GM12878 (cell line): ENCODE results near the gene PRDM15. TPM values are rescaled to one million over a fixed set of nuclear protein-coding genes. Genes with fewer than 3 reads are reported as not detected.
A peak's percentile ranks its signal among the peaks of the same experiment; 100 is the strongest.

Experiments
- ATAC-seq: fragments of 200-7000 bp; cut with Tn5 transposase; 3 replicates; pipeline ENCODE4 v1.9.1; 2020; ENCODE audit warnings: mild to moderate bottlenecking, moderate library complexity
- BruUV-seq: library from RNA; stranded (reverse); fragments of 400-500 nt; replicated peaks from 2 replicates; lab custom pipeline; 2021; lab: Mats Ljungman, UMichigan
- CTCF ChIA-PET: fragments of 300-600 bp; sonication (Branson Sonifier 250); formaldehyde crosslinking; extraction: SDS; loops from one replicate; lab custom pipeline; 2021; ENCODE audit warnings: inconsistent platforms; lab: Yijun Ruan, JAX
- POLR2A ChIA-PET: fragments of 350-600 bp; formaldehyde crosslinking; extraction: SDS; loops from one replicate; lab custom pipeline; 2021; ENCODE audit warnings: inconsistent platforms; lab: Charles Lee
- RAD21 ChIA-PET: fragments of 300-600 bp; sonication (Branson Sonifier 250); formaldehyde crosslinking; loops from one replicate; lab custom pipeline; 2023; ENCODE audit warnings: antibody characterized with exemption; ENCODE audit not compliant: unreplicated experiment; lab: Charles Lee
- SMC1A ChIA-PET: fragments of 300-600 bp; sonication (Branson Sonifier 250); formaldehyde crosslinking; loops from one replicate; lab custom pipeline; 2023; ENCODE audit not compliant: unreplicated experiment, uncharacterized antibody; lab: Charles Lee
- DNase-seq: peaks from one replicate; pipeline ENCODE4 v3.0.0-alpha.2; 2011; ENCODE audit warnings: low read depth, low spot score
- FAIRE-seq: peaks from 3 replicates; lab custom pipeline; 2011; peaks lifted over from hg19 to GRCh38; lab: Jason Lieb, UNC
- H2AFZ ChIP-seq: 2 replicates; pipeline ENCODE4 v1.6.0; 2011; ENCODE audit warnings: low read depth, low read length, control low read depth; ENCODE audit not compliant: control insufficient read depth
- H3K27ac ChIP-seq: 2 replicates; pipeline ENCODE4 v1.5.1; 2011; ENCODE audit warnings: control low read depth; ENCODE audit not compliant: control insufficient read depth, insufficient read depth
- H3K27me3 ChIP-seq, 2 experiments: replicated peaks in 1 of 2; 2 replicates each; pipeline versions ENCODE4 v1.6.0 to v1.6.1; 2011; ENCODE audit warnings: low read length in 1 of 2; ENCODE audit not compliant: control insufficient read depth in 2 of 2, insufficient read depth in 2 of 2
- H3K36me3 ChIP-seq, 2 experiments: 2 replicates each; pipeline ENCODE4 v1.5.1; 2011; ENCODE audit warnings: low read length in 1 of 2; ENCODE audit not compliant: control insufficient read depth in 2 of 2, insufficient read depth in 2 of 2
- H3K4me1 ChIP-seq: 2 replicates; pipeline ENCODE4 v1.6.1; 2011; ENCODE audit warnings: mild to moderate bottlenecking, low read length, moderate library complexity, mixed read lengths; ENCODE audit not compliant: control insufficient read depth, insufficient read depth
- H3K4me2 ChIP-seq: 2 replicates; pipeline ENCODE4 v1.6.0; 2011; ENCODE audit warnings: control low read depth; ENCODE audit not compliant: control insufficient read depth, insufficient read depth
- H3K4me3 ChIP-seq: fragments of 200-600 bp; sonication (generic); 2 replicates; pipeline ENCODE4 v1.5.1; 2016
- H3K79me2 ChIP-seq: 2 replicates; pipeline ENCODE4 v1.6.0; 2011; ENCODE audit warnings: low read length; ENCODE audit not compliant: control insufficient read depth, insufficient read depth
- H3K9ac ChIP-seq: 2 replicates; pipeline ENCODE4 v1.8.0; 2011; ENCODE audit warnings: low read length, control low read depth, mixed read lengths; ENCODE audit not compliant: control insufficient read depth, insufficient read depth
- H3K9me3 ChIP-seq: replicated peaks from 3 replicates; pipeline ENCODE4 v1.5.1; 2011; ENCODE audit warnings: mild to moderate bottlenecking, low read length; ENCODE audit not compliant: control insufficient read depth, insufficient read depth
- H4K20me1 ChIP-seq: 2 replicates; pipeline ENCODE4 v1.6.0; 2011; ENCODE audit not compliant: control insufficient read depth, insufficient read depth
- DPF2 ChIP-seq: fragments of 450-650 bp; IDR thresholded peaks from 2 replicates; pipeline ENCODE4 v1.6.1; 2017; ENCODE audit warnings: mild to moderate bottlenecking
- PBX3 ChIP-seq: IDR thresholded peaks from 2 replicates; pipeline ENCODE4 v1.6.1; 2011; ENCODE audit warnings: mild to moderate bottlenecking, low read depth, low read length, moderate library complexity; ENCODE audit not compliant: insufficient replicate concordance
- PRDM15 ChIP-seq: fragments of 450-650 bp; formaldehyde crosslinking; IDR thresholded peaks from 2 replicates; pipeline ENCODE4 v1.4.0; 2020; ENCODE audit warnings: mild to moderate bottlenecking, moderate library complexity
- STAT1 ChIP-seq: fragments of 450-650 bp; conservative IDR thresholded peaks from 2 replicates; pipeline ENCODE4 v1.6.1; 2014; ENCODE audit warnings: antibody characterized with exemption, mild to moderate bottlenecking
- TCF3 ChIP-seq: IDR thresholded peaks from 2 replicates; pipeline ENCODE4 v1.6.1; 2012; ENCODE audit warnings: low read depth, mild to moderate bottlenecking, low read length, borderline replicate concordance; ENCODE audit not compliant: insufficient read depth
- USF2 ChIP-seq: IDR thresholded peaks from 2 replicates; pipeline ENCODE4 v1.6.1; 2011; ENCODE audit warnings: low read depth, low read length, improper control_type of control experiment, borderline replicate concordance
- ZNF384 ChIP-seq: IDR thresholded peaks from 2 replicates; pipeline ENCODE4 v1.6.1; 2012; ENCODE audit warnings: low read depth, mild to moderate bottlenecking, low read length, improper control_type of control experiment, borderline replicate concordance
- WGBS: methylation state at CpG from one replicate; pipeline ENCODE4 v1.1.6; 2016; ENCODE audit warnings: low lambda C conversion rate; ENCODE audit not compliant: insufficient replicate concordance, insufficient coverage; ENCODE audit errors: missing lambda C conversion rate; 5-methylcytosine and 5-hydroxymethylcytosine counted together
- in situ Hi-C: fragments of 300-500 bp; cut with MboI; formaldehyde crosslinking; loops from 9 replicates; pipeline ENCODE4 v1.14.3; 2018; ENCODE audit warnings: mixed read lengths
- intact Hi-C: fragments of 100-400 bp; cut with micrococcal nuclease; formaldehyde crosslinking; loops from one replicate; pipeline ENCODE4 v1.14.2; 2022; ENCODE audit not compliant: unreplicated experiment
- polyA plus RNA-seq, 11 experiments: library from polyadenylated mRNA; depleted of rRNA in 4 of 11; unstranded in 6 of 11; stranded (reverse) in 5 of 11; fragments of >200 nt; fragmentation: Nextera tagmentation in 4 of 11; fragmentation: Illumina TruSeq in 1 of 11; extraction: Ambion mirVana in 4 of 11; extraction: Trizol in 1 of 11; gene quantifications; 1 replicate in 1 of 11; 2 replicates in 10 of 11; pipeline versions ENCODE4 v1.2.1 to v1.2.3, GENCODE V29; 2011 to 2016; ENCODE audit warnings: inconsistent platforms in 2 of 11, missing spikeins in 2 of 11, low read depth in 1 of 11
- total RNA-seq, 4 experiments: library from RNA; depleted of rRNA in 3 of 4; stranded (reverse); fragments of >200 nt in 3 of 4; fragmentation: Illumina TruSeq in 1 of 4; extraction: Trizol in 1 of 4; gene quantifications; 2 replicates each; pipeline versions ENCODE4 v1.2.1 to v1.2.3, GENCODE V29; 2013 to 2021

Gene PRDM15
- total and polyA plus RNA-seq, 10 of the 15 experiments (the other 5 are each of a cell fraction or from before 2014, with no cell fraction given): 2.2 to 16.0 (median 8.6) TPM

DNA sequence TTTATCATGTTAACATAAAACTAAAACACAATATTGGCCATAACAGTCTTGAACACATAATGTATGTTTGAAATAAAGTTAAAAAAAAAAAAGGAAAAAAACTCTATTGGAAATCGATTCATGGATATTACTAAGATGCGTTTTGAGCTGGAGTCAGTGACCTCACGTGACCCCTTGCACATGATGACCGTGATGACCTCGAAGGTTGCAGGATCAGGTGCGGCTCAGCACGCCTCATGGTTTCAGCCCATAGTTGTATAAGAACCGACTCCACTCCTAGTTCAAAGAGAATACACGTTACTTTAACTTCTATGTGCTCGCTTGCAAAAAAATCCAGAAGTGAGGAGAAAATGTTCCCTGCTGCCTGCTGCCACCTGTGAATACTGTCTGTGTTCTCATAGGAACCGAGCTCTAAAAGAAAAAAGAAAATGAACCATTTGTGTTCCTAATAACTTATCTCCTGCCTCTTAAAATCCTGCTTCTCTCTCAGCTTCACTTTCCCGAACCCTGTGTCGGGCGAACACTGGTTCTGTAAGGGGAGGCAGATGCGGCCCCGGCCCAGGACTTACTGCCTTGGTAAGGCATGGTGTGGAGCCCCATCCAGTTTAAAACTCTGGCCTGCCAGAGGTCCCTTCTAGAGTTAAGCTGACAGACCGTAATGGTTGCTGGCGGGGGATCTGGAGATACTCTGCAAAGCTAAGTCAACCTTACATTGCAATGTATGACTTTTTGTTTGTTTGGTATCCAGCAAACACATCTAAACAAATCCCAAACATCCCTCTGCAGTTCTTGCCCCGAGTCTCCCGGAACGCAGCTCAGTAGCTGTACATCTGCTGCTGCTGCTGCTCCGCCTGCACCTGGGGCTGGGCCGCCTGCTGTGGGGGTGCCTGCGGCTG is 78.5 kb downstream of the PRDM15 start (continued):
- peak; percentile 32 for TF ChIP-seq PBX3

DNA sequence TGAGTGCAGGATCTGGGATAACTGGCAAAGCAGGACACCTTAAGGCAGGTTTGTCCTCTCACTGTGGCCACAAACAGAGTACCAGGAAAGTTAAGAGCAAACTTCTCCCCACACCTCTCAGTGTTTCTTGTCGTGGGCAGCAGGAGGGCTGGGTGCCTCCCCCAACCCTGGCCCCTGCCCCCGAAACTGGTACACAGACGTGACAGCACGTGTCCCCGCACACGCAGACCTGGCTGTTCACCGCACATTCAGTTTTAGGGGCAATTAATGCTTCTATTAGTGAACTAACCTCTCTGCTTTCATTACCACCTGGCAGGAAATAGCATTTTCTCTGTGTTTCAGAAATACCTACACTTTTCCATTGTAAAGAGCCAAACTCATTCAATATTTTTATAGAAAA is 79.4 kb downstream of the PRDM15 start:
- no peak overlapping the region for H2AFZ ChIP-seq
- no peaks in the 10 kb centered on the region for H4K20me1 ChIP-seq
- DNase-seq: no peak
- no peak for FAIRE-seq
- SMC1A ChIA-PET: no interaction called here
- CTCF ChIA-PET: no interaction called here
- H3K4me1 ChIP-seq: no peaks in the 10 kb centered on the region
- no peak for ATAC-seq
- H3K27me3 ChIP-seq: no peaks in the 10 kb centered on the region
- POLR2A ChIA-PET: no interaction called here
- H3K36me3 ChIP-seq: peaks cover 20 to 40% of the 10 kb centered on the region in 2 experiments
- RAD21 ChIA-PET: no interaction called here
- TF ChIP-seq ZNF384 (no peak), DPF2 (no peak), TCF3 (no peak), PRDM15 (CRISPR knock-in tag) (no peak), STAT1 (no peak), USF2 (no peak)
- TF ChIP-seq, all 136 proteins: peak for 0
- H3K4me3 ChIP-seq: no peak overlapping the region
- no peak overlapping the region for H3K9ac ChIP-seq
- no peaks in the 10 kb centered on the region for H3K9me3 ChIP-seq
- no peaks in the 10 kb centered on the region for H3K79me2 ChIP-seq
- no peak overlapping the region for H3K27ac ChIP-seq
- intact Hi-C loops: no loop called here
- no peak overlapping the region for H3K4me2 ChIP-seq
- in situ Hi-C loops: no loop called here
- BruUV-seq: no TSS peak
- WGBS: 91% methylated on average over 7 of the region's 7 CpGs
